GM18873 (cell line): ENCODE data around the gene SAMSN1.
"Not testable (repeated sequence)": the region's sequence is repeated elsewhere in the genome, so short reads cannot be mapped to it uniquely, and the experiment has no call there.

Source experiments
- ATAC-seq: cut with Tn5 transposase; IDR thresholded peaks from one replicate; pipeline ENCODE4 v1.9.1; 2021; ENCODE audit warnings: mild to moderate bottlenecking, moderate library complexity, moderate number of reproducible peaks; ENCODE audit not compliant: unreplicated experiment, low FRiP score

SAMSN1 gene

GRCh38 chr21:14567331-14568279, 21.5 kb upstream of the SAMSN1 start:
- ATAC-seq = peak; percentile 47

- ATAC-seq = no peak
Observed at GRCh38 chr21:14566894-14567293, 20.8 kb upstream of the SAMSN1 start.

- ATAC-seq = no peak
Observed at GRCh38 chr21:14562959-14563358, 16.8 kb upstream of the SAMSN1 start.

- no peak for ATAC-seq
Observed at GRCh38 chr21:14560555-14560954, 14.4 kb upstream of the SAMSN1 start.

- no peak for ATAC-seq
Observed at GRCh38 chr21:14560139-14560538, 14.0 kb upstream of the SAMSN1 start.

- no peak for ATAC-seq
Observed at GRCh38 chr21:14559102-14559501, 13.0 kb upstream of the SAMSN1 start.

GRCh38 chr21:14557413-14557812, 11.3 kb upstream of the SAMSN1 start:
- no peak for ATAC-seq

- no peak for ATAC-seq
Observed at GRCh38 chr21:14554948-14555347, 8.8 kb upstream of the SAMSN1 start.

GRCh38 chr21:14553422-14553821, 7.3 kb upstream of the SAMSN1 start:
- ATAC-seq = no peak

- no peak for ATAC-seq
Observed at GRCh38 chr21:14551741-14552140, 5.6 kb upstream of the SAMSN1 start.

GRCh38 chr21:14550135-14550534, 4.0 kb upstream of the SAMSN1 start:
- ATAC-seq = no peak

GRCh38 chr21:14548779-14549178, 2.7 kb upstream of the SAMSN1 start:
- ATAC-seq = no peak

- ATAC-seq = no peak
Observed at GRCh38 chr21:14547834-14548513, 1.9 kb upstream of the SAMSN1 start.

- not testable (repeated sequence) for ATAC-seq
Observed at GRCh38 chr21:14546719-14547118, 604 bp upstream of the SAMSN1 start.

GRCh38 chr21:14543983-14544382, 2.1 kb downstream of the SAMSN1 start:
- ATAC-seq = no peak

GRCh38 chr21:14542638-14543037, 3.5 kb downstream of the SAMSN1 start:
- ATAC-seq = no peak

GRCh38 chr21:14541841-14542490, 4.1 kb downstream of the SAMSN1 start:
- ATAC-seq = no peak

GRCh38 chr21:14538483-14538882, 7.6 kb downstream of the SAMSN1 start:
- ATAC-seq = no peak

- ATAC-seq = no peak
Observed at GRCh38 chr21:14536929-14537328, 9.2 kb downstream of the SAMSN1 start.

GRCh38 chr21:14535702-14536101, 10.4 kb downstream of the SAMSN1 start:
- ATAC-seq = no peak
